Panc1 (cell line): Measurements from ENCODE around the gene ZBTB20. TPM values are rescaled to one million over a fixed set of nuclear protein-coding genes. Genes with fewer than 3 reads are reported as not detected.

Experiments
- ATAC-seq: fragments of 200-7000 bp; cut with Tn5 transposase; 2 replicates; pipeline ENCODE4 v1.9.1; 2020; ENCODE audit warnings: mild to moderate bottlenecking, moderate library complexity
- BruUV-seq: library from RNA; stranded (reverse); fragments of 400-500 nt; replicated peaks from 2 replicates; lab custom pipeline; 2021; lab: Mats Ljungman, UMichigan
- CTCF ChIA-PET: fragments of 300-600 bp; sonication (Branson Sonifier 250); formaldehyde crosslinking; loops from one replicate; lab custom pipeline; 2022; ENCODE audit warnings: antibody characterized with exemption; lab: Charles Lee
- POLR2A ChIA-PET: fragments of 300-600 bp; sonication (Branson Sonifier 250); formaldehyde crosslinking; loops from one replicate; lab custom pipeline; 2022; ENCODE audit warnings: antibody characterized with exemption; lab: Charles Lee
- DNase-seq: peaks from one replicate; pipeline ENCODE4 v3.0.0-alpha.2; 2010; ENCODE audit warnings: low read depth, low spot score
- H3K27ac ChIP-seq: 2 replicates; pipeline ENCODE4 v1.5.1; 2011; ENCODE audit warnings: mild to moderate bottlenecking, low read length, inconsistent platforms
- H3K27me3 ChIP-seq: fragments of 200-500 bp; sonication (Bioruptor generic); 2 replicates; pipeline ENCODE4 v1.6.0; 2014; ENCODE audit warnings: low read length, inconsistent platforms; ENCODE audit not compliant: control insufficient read depth, insufficient read depth
- H3K36me3 ChIP-seq: fragments of 200-500 bp; sonication (Bioruptor generic); 2 replicates; pipeline ENCODE4 v1.5.1; 2014; ENCODE audit warnings: inconsistent platforms, mild to moderate bottlenecking, low read length, moderate library complexity; ENCODE audit not compliant: control insufficient read depth, insufficient read depth
- H3K4me1 ChIP-seq: 2 replicates; pipeline ENCODE4 v1.5.1; 2011; ENCODE audit warnings: inconsistent platforms, mild to moderate bottlenecking, low read length, moderate library complexity; ENCODE audit not compliant: control insufficient read depth, insufficient read depth
- H3K4me3 ChIP-seq, 2 experiments: 2 replicates each; pipeline ENCODE4 v1.5.1; 2011 to 2012; ENCODE audit warnings: low read depth in 2 of 2, low read length in 2 of 2, mild to moderate bottlenecking in 2 of 2, inconsistent platforms in 1 of 2, moderate library complexity in 1 of 2
- H3K9me3 ChIP-seq: fragments of 200-500 bp; sonication (Bioruptor generic); 2 replicates; pipeline ENCODE4 v1.5.1; 2014; ENCODE audit warnings: low read depth, mild to moderate bottlenecking, inconsistent platforms, low read length, moderate library complexity; ENCODE audit not compliant: control insufficient read depth, insufficient read depth
- POLR2AphosphoS5 ChIP-seq: IDR thresholded peaks from 2 replicates; pipeline ENCODE4 v1.6.1; 2012; ENCODE audit warnings: mild to moderate bottlenecking, low read depth, low read length, moderate library complexity
- SIN3A ChIP-seq: IDR thresholded peaks from 2 replicates; pipeline ENCODE4 v1.6.1; 2012; ENCODE audit warnings: low read depth, mild to moderate bottlenecking, low read length, moderate library complexity, borderline replicate concordance; ENCODE audit not compliant: insufficient read depth
- TCF7L2 ChIP-seq: IDR thresholded peaks from 2 replicates; pipeline ENCODE4 v1.6.1; 2011; ENCODE audit warnings: mild to moderate bottlenecking, low read depth, low read length, inconsistent platforms
- in situ Hi-C: cut with HindIII; loops from 2 replicates; pipeline ENCODE4 v1.10.0; 2016; ENCODE audit warnings: low sequenced_read_pairs, low pct_unique_long_range_greater_than_20kb
- intact Hi-C: fragments of 100-400 bp; cut with micrococcal nuclease; formaldehyde crosslinking; loops from one replicate; pipeline ENCODE4 v1.10.0; 2022; ENCODE audit not compliant: unreplicated experiment
- total RNA-seq: library from RNA; stranded (reverse); gene quantifications from one replicate; pipeline ENCODE4 v1.2.1, GENCODE V29; 2021; ENCODE audit not compliant: unreplicated experiment
- TF ChIP-seq, protein P1 (sequence below), 2 experiments: IDR thresholded peaks; 2 replicates each; pipeline ENCODE4 v1.6.1; 2011 to 2012; ENCODE audit warnings: low read depth in 2 of 2, control low read depth in 1 of 2, low read length in 1 of 2, mild to moderate bottlenecking in 1 of 2, moderate library complexity in 1 of 2; ENCODE audit not compliant: insufficient read depth in 1 of 2
- TF ChIP-seq, protein P2 (sequence below): fragments of 450-650 bp; IDR thresholded peaks from 2 replicates; pipeline ENCODE4 v1.5.1; 2017; ENCODE audit warnings: mild to moderate bottlenecking

ZBTB20 gene
- total RNA-seq, 1 experiment from 2014 or later = 4.1 TPM

DNA sequence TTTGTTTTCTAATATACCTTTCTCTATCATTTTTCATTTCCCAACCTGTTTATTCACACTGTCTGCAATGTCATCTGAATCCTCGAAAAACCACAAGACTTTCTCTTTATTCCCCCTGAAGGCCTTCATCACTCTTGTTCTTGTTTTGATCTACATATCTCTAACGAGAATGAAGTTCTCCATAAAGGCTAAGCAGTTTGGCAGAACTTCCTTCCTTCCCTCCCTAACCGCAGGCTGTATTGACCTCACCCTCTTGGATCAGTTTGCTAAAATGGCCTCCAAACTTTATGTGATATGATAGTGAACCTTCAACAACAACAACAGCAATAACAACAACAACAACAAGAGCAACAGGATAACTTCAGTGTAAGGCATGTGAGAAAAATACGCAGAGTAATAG, 460.5 kb downstream of the ZBTB20 start:
- no peak for DNase-seq
- in situ Hi-C loops = no loop called here

GRCh38 chr3:114685161-114685560, 461.9 kb downstream of the ZBTB20 start:
- no peak for TF ChIP-seq POLR2AphosphoS5
- TF ChIP-seq, protein P1, sequence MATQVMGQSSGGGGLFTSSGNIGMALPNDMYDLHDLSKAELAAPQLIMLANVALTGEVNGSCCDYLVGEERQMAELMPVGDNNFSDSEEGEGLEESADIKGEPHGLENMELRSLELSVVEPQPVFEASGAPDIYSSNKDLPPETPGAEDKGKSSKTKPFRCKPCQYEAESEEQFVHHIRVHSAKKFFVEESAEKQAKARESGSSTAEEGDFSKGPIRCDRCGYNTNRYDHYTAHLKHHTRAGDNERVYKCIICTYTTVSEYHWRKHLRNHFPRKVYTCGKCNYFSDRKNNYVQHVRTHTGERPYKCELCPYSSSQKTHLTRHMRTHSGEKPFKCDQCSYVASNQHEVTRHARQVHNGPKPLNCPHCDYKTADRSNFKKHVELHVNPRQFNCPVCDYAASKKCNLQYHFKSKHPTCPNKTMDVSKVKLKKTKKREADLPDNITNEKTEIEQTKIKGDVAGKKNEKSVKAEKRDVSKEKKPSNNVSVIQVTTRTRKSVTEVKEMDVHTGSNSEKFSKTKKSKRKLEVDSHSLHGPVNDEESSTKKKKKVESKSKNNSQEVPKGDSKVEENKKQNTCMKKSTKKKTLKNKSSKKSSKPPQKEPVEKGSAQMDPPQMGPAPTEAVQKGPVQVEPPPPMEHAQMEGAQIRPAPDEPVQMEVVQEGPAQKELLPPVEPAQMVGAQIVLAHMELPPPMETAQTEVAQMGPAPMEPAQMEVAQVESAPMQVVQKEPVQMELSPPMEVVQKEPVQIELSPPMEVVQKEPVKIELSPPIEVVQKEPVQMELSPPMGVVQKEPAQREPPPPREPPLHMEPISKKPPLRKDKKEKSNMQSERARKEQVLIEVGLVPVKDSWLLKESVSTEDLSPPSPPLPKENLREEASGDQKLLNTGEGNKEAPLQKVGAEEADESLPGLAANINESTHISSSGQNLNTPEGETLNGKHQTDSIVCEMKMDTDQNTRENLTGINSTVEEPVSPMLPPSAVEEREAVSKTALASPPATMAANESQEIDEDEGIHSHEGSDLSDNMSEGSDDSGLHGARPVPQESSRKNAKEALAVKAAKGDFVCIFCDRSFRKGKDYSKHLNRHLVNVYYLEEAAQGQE (IDR thresholded peaks at IDR 0.05; ENCODE audit: insufficient read depth in 1 of 2, low read depth in 2 of 2, low read length in 1 of 2) = no peak
- TF ChIP-seq SIN3A = no peak
- no peak for TF ChIP-seq TCF7L2
- ChIA-PET CTCF (no interaction called here), POLR2A (no interaction called here)
- Histone ChIP-seq H3K27me3 (no peaks in the 10 kb centered on the region), H3K36me3 (no peaks in the 10 kb centered on the region), H3K9me3 (no peaks in the 10 kb centered on the region), H3K27ac (no peak overlapping the region), H3K4me1 (no peaks in the 10 kb centered on the region), H3K4me3 (no peak overlapping the region)
- DNase-seq (no peak), ATAC-seq (no peak)
- in situ Hi-C loops = no loop called here
- intact Hi-C loops = no loop called here
- no TSS peak for BruUV-seq

More for the DNA sequence above, 460.5 kb downstream of the ZBTB20 start:
- CTCF ChIA-PET = no interaction called here
- POLR2A ChIA-PET = no interaction called here
- Histone ChIP-seq H3K36me3 (no peaks in the 10 kb centered on the region), H3K4me1 (no peaks in the 10 kb centered on the region), H3K4me3 (no peak overlapping the region), H3K27me3 (no peaks in the 10 kb centered on the region), H3K9me3 (no peaks in the 10 kb centered on the region; the same call in 1 of the 2 replicates), H3K27ac (no peak overlapping the region)
- intact Hi-C loops = no loop called here
- TF ChIP-seq, protein P1 (IDR thresholded peaks at IDR 0.05; ENCODE audit: insufficient read depth in 1 of 2, low read depth in 2 of 2, low read length in 1 of 2) = no peak
- TF ChIP-seq TCF7L2 (no peak), POLR2AphosphoS5 (no peak), SIN3A (no peak)
- TF ChIP-seq, protein P2, sequence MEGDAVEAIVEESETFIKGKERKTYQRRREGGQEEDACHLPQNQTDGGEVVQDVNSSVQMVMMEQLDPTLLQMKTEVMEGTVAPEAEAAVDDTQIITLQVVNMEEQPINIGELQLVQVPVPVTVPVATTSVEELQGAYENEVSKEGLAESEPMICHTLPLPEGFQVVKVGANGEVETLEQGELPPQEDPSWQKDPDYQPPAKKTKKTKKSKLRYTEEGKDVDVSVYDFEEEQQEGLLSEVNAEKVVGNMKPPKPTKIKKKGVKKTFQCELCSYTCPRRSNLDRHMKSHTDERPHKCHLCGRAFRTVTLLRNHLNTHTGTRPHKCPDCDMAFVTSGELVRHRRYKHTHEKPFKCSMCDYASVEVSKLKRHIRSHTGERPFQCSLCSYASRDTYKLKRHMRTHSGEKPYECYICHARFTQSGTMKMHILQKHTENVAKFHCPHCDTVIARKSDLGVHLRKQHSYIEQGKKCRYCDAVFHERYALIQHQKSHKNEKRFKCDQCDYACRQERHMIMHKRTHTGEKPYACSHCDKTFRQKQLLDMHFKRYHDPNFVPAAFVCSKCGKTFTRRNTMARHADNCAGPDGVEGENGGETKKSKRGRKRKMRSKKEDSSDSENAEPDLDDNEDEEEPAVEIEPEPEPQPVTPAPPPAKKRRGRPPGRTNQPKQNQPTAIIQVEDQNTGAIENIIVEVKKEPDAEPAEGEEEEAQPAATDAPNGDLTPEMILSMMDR = no peak
- BruUV-seq = no TSS peak
- ATAC-seq = no peak
